WI38 (cell line): ENCODE results near the gene HNRNPU.

Experiments used
- H3K4me3 ChIP-seq: 2 replicates; pipeline ENCODE4 v1.5.1; 2011; ENCODE audit warnings: low read depth, mild to moderate bottlenecking, control low read depth, low read length
- CTCF ChIP-seq: IDR thresholded peaks from 2 replicates; pipeline ENCODE4 v1.5.1; 2012; ENCODE audit warnings: low read depth, mild to moderate bottlenecking, control low read depth, low read length

HNRNPU gene

DNA sequence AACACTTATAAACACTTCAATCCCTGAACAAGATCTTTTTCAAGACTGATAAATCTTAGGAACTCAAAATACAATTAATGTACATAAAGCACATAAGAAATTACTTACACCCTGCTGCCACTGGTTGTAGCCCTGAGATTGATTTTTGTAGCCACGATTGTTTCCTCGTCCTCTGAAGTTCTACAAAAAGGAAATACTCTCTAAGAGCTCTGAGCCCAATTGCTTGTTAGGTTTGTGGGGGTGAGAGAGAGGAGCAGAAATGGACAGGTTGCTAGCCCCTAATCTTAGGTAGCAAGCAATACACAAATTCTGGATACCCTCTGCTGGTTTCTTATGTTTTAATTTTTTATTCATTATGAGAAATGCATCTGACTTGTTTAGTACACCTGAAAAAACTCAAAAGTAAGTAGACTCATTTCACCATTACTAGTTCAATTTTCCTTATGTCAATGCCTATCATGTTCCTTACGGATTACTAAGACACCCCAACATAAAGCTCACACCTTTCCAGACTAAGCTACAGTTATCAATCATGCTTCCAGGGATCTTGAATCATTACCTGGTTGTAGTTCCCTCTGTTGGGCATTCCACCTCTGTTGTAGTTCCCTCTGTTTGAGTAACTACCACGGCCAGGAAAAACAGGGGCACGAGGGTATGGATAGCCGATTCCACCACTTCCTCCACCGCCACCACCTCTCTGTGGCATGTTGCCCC, 9.3 kb downstream of the HNRNPU start:
- no peak overlapping the region for H3K4me3 ChIP-seq
- TF ChIP-seq CTCF, result no peak

- no peak for TF ChIP-seq CTCF
- no peak overlapping the region for H3K4me3 ChIP-seq
Observed at GRCh38 chr1:244854166-244854565, 10.2 kb downstream of the HNRNPU start.

GRCh38 chr1:244852694-244853093, 11.6 kb downstream of the HNRNPU start:
- TF ChIP-seq CTCF, result no peak
- no peak overlapping the region for H3K4me3 ChIP-seq

DNA sequence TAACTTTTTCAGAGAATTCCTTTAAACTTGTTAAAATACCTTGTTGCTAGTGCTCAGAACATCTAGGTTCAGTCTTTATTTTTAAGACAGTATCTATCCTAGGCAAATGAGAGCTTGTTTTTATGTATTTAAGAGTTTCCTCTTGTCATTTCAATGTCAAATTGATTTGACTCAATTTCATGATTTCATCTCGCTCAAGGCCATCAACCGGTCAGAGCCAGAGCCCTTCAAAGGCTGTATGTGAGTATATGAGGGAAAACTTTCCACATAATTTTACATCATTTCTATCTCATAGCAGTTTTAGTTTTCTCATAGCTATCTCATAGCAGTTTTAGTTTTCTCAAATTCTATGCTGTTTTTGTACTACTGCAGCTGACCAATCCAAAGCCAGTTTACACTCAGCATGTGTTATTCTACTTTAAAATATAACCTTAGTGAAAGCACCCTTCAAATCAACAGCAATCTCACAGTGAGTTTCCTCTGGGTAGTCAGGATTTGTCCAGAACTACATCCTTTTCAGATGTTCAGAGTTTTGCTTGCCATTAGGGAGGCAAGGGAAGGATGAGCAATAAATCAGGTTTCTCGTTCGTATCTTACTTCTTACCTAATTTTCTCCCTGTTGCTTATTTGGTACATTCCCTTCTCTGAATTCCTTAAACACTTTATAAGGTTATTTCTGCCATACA, 12.7 kb downstream of the HNRNPU start:
- H3K4me3 ChIP-seq, result no peak overlapping the region
- TF ChIP-seq CTCF, result no peak

- H3K4me3 ChIP-seq, result no peak overlapping the region
- no peak for TF ChIP-seq CTCF
Observed at GRCh38 chr1:244850896-244851295, 13.4 kb downstream of the HNRNPU start.

GRCh38 chr1:244850099-244850852, 14.1 kb downstream of the HNRNPU start:
- H3K4me3 ChIP-seq, result no peak overlapping the region

More at GRCh38 chr1:244850099-244850852, 14.1 kb downstream of the HNRNPU start:
- TF ChIP-seq CTCF, result no peak
